HG02623 (cell line): Measurements from ENCODE around the gene C3orf33.
"Not testable (repeated sequence)": the region's sequence is repeated elsewhere in the genome, so short reads cannot be mapped to it uniquely, and the experiment has no call there.

Experiments
- ATAC-seq: cut with Tn5 transposase; IDR thresholded peaks from one replicate; pipeline ENCODE4 v1.9.1; 2021; ENCODE audit warnings: moderate library complexity; ENCODE audit not compliant: unreplicated experiment

The C3orf33 gene, protein sequence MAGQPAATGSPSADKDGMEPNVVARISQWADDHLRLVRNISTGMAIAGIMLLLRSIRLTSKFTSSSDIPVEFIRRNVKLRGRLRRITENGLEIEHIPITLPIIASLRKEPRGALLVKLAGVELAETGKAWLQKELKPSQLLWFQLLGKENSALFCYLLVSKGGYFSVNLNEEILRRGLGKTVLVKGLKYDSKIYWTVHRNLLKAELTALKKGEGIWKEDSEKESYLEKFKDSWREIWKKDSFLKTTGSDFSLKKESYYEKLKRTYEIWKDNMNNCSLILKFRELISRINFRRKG

DNA sequence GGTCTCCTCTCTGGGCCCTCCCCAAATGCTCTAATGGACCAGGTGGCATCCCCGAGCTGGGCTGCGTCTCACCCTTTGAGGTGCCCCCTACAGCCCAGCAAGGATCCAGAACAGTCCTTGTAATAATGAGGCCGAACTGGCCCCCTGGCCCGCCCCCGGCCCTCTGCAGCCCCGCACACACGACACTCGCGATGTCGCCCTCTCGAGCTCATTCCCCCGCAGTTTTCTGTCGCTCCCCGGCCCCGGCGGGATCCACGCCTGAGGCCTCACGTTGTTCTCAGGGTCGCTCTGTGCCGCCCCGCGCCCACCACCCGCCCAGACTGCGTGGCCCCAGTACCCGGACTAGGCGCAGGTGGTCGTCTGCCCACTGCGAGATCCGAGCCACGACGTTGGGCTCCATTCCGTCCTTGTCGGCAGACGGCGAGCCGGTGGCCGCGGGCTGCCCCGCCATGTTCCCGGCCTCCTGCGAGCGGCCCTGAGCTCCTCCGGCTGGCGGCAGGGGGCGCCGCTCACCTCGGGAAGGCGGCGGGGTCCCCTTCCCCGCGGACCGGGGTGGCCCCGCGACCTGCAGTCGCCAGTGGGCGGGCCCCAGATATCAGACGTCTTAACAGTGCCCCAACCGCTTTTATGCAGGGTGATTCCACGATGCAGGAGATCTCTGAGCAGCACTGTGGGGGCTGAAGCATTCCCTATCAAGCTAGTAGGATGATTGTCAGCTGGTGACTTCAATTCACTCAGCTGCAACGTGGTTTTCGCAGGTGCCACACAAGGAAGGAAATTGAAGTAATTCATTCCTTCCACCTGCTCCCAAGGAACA is at the start of gene C3orf33:
TSS of gene C3orf33 (minus strand) at position 477 of the 817 bp plus-strand sequence. CDS start at position 451, 26 bp downstream.
- peak; percentile 93 for ATAC-seq

DNA sequence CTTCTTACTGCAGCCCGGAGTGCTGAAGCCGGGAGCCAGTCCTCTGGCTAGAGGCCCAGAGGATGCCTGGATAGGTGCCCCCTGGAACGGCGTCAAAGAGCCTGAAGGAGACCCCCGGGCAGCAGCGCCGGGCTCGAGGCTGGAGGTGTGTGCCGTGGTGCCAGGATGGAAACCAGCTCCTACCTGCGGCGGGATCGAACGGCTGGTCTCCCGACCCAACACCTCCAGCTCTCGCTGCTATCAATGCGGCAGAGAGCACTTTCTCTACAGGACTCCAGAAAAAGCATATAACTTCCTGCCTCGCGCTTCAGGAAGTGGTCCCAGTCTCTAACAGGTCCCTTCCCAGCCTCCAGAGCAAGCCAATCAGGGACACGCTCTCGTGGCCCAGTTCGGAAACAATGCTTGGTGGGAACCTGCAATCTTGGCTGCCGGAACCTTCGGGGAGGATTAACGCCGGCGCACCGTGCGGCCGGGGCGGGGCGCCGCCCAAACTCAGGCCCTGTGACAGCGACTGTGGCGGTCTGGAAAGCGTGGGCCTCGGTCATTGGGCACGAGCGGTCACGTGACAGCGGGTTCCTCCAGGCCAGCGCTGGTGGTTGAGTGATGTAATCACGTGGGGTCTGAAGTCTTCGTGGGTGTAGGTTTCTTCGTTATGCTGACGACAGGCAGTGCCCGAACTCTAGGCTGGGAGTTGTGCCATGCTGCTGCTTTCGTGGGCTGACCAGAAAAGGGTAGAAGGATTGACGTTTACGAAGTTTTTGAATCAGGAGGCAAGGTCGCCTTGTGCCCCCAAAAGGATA is 48.3 kb upstream of the C3orf33 start, which contains the start of gene SLC33A1:
TSS of gene SLC33A1 (minus strand) at position 287 of the 800 bp plus-strand sequence. CDS start 430 bp downstream, outside the sequence.
- peak; percentile 91 for ATAC-seq

DNA sequence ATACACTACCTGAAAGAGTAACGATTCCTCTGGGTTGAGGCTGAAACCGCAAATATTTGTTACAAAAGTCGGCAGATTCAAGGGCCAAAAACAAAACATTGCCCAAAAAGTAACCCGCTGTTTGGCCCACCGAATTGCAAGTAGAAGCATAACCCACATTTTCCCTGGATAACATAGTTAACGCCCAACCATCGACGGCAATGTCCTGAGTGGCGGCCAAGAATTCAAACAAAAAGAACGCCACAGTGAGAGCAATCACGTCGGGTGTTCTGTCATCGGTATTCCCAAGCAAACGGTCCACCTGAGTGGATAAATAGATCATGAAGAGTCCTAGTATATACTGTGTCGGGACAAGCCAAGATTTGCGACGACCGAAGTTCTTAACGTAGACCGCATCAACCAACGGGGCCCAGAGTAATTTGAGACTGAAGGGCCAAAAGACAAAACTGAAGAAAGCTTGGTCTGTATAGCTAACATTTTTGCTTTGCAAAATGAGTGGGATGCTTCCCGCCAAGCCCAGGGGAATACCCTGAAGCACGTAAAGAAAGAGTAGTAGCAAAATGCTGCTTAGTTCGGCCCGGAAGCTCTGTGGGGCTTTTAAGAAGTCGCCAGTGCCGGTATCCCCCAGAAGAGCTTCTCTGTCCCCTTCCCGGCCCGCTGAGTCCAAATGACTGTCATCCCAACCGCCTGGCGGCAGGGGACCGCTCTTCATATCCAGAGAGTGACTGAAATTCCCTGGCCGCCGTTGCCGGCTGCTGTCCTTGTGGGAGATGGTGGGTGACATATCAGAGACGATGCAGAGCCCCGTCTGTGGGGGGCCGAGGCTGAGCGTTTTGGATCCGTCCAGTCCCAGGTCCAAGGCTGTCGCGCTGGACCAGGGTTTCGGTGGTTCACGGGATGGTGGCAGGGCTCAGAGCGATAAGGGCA is 47.4 kb upstream of the C3orf33 start:
- ATAC-seq = peak; percentile 8

DNA sequence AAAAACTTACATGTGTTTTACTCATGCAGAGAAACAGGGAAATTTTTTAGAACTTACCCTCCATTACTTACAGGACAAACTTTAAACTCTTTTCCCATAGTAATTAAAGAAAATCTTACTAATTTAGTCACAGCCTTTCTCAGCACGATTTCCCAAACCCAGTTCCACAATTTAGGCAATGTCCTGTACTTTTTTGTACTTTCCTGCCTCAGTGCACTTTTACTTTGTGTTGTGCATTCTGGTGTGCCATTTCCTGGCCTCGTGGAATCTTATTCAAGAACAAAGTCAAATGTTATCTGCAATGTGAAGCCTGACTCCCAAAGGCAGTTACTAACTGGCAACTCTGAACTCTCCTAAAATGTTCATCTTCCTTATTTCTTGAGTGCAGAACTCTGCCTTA is 46.3 kb upstream of the C3orf33 start:
- ATAC-seq = no peak

DNA sequence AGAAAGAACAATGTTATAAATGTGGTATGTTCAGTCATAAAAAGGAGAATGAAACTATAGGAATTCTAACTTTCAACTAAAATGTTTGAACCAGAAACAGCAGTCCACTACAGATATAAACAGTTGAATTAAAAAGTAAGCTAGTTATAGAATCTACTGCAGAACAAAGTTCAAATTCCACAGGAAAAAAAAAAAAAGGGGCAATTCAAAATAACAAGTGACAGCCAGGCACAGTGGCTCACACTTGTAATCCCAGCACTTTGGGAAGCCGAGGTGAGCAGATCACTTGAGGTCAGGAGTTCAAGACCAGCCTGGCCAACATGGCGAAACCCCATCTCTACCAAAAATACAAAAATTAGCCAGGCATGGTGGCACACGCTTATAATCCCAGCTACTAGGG is 43.3 kb upstream of the C3orf33 start:
- not testable (repeated sequence) for ATAC-seq

DNA sequence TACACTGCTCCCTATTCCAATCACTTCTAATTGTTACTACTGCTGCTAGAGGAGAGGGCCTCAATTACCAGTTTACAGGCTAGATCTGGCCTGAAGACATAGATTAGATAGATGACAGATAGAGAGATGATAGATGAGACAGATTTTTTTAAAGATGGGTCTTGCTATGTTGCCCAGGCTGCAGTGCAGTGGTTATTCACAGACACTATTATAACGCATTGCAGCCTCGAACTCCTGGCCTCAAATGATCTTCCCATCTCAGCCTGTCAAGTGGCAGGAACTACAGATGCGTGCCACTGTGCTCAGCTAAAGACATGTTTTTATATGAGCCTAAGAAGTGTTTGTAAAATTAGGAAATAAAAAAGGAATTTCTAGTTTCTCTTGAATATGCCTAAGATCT is 41.9 kb upstream of the C3orf33 start:
- ATAC-seq = no peak

DNA sequence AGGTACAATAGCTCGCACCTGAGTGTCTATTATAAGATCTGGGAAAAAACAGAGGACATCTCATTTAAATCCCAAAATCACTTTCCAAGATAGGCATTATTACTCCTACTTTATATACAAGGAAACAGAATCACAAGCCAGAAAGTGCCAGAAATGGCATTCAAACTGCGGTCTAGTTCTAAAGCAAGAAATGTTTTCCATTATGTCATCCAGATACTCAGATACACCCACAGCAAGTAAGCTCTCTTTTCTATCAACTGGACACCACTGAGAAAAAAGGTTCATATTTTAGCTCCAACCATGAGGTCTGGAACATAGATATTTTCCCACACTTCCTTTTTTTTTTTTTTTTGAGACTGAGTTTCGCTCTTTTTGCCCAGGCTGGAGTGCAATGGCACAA is 40.0 kb upstream of the C3orf33 start:
- ATAC-seq = no peak

DNA sequence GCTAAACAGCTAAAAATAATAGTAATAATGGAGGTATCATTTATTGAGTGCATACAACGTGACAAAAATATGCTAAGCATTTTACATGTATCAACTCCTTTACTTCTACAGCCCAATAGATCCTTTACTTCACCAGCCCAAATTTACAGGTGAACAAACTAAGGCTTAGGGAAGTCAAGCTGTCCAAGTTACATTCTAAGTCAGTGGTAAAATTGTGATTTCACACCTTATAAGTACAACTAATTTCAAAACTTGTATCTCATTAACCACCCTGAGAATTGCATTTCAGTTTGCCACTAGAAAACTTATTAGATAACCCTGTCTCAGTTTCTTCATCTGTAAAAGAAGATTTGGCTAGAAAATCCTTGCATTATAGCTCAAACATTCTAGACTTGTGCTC is 37.5 kb upstream of the C3orf33 start:
- no peak for ATAC-seq

DNA sequence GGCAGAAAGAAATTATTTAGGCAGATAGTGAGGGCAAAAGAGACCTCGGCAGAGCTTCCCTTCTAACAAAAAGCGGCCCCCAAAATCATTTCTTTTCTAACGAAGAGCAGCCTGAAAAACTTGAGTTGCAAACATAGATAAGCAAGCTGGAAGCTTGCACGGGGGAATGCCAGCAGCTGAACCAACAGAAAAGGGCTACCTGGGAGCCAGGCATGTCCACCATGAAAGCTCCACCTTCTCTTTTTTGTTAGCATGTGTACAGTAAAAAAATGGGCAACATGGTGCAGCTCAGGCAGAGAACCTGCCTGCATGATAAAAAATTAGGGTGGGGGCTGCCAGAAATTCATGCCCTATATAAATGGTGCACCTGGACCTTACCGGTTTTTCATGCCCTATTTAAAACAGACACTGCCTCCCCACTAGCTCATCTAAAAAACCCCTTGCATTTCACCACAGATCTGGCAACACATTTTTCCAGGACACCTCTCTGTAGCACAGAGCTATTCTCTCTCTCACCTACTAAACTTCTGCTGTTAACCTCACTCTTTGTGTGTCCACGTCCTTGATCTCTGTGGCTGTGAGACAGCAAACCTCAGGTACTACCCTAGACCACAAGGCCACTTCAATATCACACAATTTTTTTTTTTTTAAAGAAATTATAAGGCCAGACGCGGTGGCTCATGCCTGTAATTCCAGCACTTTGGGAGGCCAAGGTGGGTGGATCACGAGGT is 29.4 kb upstream of the C3orf33 start:
- ATAC-seq = no peak

DNA sequence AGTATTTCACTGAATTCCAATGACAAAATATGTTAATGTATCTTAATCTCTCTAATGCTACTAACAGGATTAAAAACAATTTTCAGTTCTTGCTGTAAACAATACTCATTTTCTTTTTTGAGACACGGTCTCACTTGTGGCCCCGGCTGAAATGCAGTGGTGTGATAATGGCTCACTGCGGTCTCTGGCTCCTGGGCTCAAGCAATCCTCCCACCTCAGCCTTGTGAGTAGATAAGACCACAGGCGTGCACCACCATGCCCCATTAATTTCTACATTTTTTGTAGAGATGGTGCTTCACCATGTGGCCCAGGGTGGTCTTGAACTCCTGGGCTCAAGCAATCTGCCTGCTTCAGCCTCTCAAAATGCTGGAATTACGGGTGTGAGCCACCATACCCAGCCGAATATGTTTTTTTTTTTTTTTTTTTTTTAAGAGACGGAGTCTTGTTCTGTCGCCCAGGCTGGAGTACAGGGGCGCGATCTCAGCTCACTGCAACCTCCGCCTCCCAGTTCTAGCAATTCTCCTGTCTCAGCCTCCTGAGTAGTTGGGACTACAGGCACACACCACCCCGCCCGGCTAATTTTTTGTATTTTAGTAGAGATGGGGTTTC is 22.5 kb upstream of the C3orf33 start:
- ATAC-seq = not testable (repeated sequence)

DNA sequence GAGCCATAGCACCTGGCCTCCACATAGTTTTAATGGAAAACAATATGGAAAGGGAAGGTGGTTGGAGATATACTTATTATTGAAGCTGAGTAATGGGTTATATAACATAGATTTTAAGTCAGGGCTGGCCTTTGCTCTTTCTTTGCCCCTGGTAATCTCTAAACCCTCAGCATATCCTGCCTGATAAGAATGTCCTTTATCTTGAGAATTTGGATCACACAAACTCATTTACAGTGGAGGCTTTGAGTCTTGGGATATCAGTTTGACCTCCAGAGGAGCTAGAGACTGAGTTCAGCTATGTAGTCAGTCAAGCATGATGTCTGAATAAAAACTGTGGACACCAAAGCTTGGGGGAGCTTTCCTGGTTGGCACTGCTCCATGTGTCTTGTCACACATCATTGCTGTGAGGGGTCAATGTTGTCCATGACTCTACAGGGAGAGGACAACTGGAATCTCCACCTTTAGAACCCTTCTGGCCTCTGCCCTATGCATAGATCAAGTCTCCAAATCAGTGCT is 9.0 kb upstream of the C3orf33 start:
- no peak for ATAC-seq

DNA sequence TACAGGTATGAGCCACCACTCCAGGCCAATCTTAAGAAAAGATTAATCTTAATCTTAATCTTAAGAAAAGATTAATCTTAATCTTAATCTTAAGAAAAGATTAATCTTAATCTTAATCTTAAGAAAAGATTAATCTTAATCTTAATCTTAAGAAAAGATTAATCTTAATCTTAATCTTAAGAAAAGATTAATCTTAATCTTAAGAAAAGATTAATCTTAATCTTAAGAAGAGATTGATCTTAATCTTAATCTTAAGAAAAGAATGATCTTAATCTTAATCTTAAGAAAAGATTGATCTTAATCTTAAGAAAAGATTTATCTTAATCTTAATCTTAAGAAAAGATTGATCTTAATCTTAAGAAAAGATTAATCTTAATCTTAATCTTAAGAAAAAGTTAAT is 7.1 kb upstream of the C3orf33 start:
- not testable (repeated sequence) for ATAC-seq

DNA sequence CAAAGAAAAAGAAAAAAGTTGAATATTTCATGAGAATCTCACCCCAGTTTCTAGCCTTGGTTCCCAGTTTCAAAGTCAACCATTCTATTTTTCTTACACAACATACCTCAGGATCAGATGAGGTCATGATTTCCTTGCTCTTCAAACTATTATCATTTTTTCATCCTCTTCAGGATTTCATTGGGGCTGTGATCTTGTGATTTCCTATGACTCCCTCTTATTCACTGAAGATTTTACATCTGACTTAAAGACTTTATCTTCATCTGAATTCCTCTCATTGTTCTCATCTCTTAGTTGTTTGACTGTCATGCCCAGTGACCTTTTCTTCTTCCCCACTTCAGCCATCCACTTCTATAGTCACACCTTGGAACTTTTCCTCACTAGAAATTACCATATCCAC is 3.1 kb upstream of the C3orf33 start:
- ATAC-seq = no peak

DNA sequence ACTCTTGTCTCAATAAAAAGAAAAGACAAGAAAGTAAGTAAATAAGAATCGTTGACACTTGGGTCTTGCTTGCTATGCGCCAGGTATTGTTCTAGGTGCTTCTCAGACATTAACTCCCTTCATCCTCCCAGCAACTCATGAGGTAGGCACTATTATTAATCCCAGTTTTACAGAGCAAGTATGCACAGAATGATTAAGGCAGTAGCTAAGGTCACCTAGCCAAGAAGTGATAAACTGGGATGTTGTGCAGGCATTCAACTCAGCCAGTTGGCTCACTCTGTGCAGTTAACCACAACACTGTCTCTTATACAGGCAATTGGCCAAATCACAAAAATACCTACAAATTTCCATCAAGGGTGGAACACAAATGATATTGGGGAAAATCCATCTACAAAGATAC is 1.7 kb upstream of the C3orf33 start:
- ATAC-seq = no peak

DNA sequence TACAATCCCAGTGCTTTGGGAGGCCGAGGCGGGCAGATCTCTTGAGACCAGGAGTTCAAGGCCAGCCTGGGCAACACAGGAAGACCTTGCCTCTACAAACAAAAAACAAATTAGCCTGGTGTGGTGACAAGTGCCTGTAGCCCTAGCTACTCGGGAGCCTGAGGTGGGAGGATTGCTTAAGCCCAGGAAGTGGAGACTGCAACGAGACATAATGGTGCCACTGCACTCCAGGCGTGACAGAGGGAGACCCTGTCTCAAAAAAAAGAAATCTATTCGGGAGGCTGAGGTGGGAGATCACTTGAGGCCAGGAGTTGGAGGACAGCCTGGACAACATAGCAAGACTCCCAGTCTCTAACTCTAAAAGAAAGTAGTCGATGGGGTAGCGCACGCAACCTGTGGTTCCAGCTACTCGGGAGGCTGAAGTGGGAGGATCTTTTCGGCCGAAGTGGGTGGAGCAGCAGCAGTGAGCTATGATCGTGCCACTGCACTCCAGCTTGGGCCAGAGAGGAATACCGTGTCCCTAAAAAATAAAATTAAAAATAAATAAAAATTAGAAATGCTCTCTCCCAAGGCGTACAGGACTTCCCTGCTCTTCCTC is 775 bp downstream of the C3orf33 start:
- ATAC-seq = peak; percentile 22

DNA sequence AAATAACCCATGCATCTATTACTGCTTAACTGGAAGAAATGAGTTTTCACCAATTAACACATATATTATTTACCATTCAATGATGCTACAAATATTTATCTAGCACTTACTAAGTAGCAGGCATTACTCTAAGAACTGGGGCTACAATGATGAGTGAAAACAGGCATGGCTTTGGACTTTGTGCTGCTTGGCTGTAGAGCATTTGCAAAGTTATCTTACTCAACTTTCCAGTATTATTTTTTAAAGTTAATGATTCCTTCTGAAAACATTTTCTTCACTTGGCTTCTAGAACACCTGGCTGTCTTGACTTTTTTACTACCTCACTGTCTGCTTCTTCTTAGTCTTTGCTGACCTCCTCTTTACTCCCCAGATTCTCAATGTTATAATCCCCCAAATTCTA is 1.8 kb downstream of the C3orf33 start:
- ATAC-seq = no peak

DNA sequence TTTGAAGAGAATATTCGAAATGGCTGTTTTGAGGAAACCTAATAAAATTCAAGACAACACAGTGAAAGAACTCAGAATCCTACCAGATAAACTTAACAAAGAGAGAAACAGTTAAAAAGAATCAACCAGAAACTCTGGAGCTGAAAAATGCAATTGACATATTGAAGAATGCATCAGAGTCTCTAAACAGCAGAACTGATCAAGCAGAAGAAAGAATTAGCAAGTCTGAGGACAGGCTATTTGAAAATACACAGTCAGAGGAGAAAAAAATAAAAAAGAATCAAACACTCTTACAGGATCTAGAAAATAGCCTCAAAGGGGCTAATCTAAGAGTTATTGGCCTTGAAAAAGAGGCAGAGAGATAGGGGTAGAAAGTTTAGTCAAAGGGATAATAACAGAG is 13.5 kb downstream of the C3orf33 start:
- no peak for ATAC-seq

DNA sequence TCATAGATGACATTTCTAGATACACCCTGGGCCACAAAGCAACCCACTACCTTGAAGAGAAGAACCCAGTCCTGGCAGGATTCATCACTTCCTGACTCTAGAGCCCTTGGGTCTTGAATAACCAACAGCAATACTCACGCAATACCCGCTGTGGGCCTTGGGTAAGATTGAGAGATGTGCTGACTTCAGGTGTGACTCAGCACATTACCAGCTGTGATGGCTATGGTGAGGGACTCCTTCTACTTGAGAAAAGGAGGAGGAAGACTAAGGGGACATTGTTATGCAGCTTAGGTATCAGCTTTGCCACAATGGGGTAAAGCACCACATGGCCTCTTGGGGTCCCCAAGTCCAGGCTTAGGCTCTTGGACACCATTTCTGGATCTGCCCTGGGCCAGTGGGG is 14.9 kb downstream of the C3orf33 start:
- ATAC-seq = no peak
